ENCODE results near the gene GNG8.
A peak's percentile ranks its signal among the peaks of the same experiment; 100 is the strongest.

- no peak for TF ChIP-seq CTCF (IDR thresholded peaks at IDR 0.05)
- peak; percentile 56 for TF ChIP-seq EZH2 (IDR thresholded peaks at IDR 0.05; ENCODE audit: borderline replicate concordance, insufficient read depth, low read depth, low read length, poor library complexity, severe bottlenecking)
Measured at GRCh38 chr19:46659151-46660007, 23.4 kb upstream of the GNG8 start.

Data from B cell (primary cell).